ENCODE data around the gene RGS8. TPM values are rescaled to one million over a fixed set of nuclear protein-coding genes. Genes with fewer than 3 reads are reported as not detected.

The RGS8 gene
- polyA plus RNA-seq, 3 donors = not detected

GRCh38 chr1:182668521-182669054 lies 15.8 kb downstream of the RGS8 start:
- Histone ChIP-seq H3K4me3 (replicated peaks in 1 of 3; ENCODE audit: low read depth in 2 of 3, low read length in 3 of 3) (no peak overlapping the region), H3K9ac (ENCODE audit: insufficient read depth, low read length, poor library complexity, severe bottlenecking) (no peak overlapping the region), H3K27ac (ENCODE audit: low read depth in 1 of 2, low read length in 2 of 2) (no peak overlapping the region), H3K79me2 (ENCODE audit: insufficient read depth, low read length) (no peaks in the 10 kb centered on the region), H3K4me2 (replicated peaks; ENCODE audit: extremely low read depth, low read length, poor library complexity, severe bottlenecking) (no peak overlapping the region), H2AFZ (ENCODE audit: insufficient read depth, low read depth, low read length, poor library complexity, severe bottlenecking) (no peak overlapping the region), H3K27me3 (ENCODE audit: control insufficient read depth in 2 of 2, insufficient read depth in 2 of 2, low read length in 2 of 2) (peaks cover 0 to 12% of the 10 kb centered on the region in 2 donors), H3K4me1 (ENCODE audit: control insufficient read depth in 1 of 2, insufficient read depth in 2 of 2, low read length in 2 of 2) (no peaks in the 10 kb centered on the region), H3K9me3 (replicated peaks in 1 of 2; ENCODE audit: control insufficient read depth in 1 of 2, insufficient read depth in 1 of 2, low read length in 2 of 2) (no peaks in the 10 kb centered on the region), H4K20me1 (ENCODE audit: insufficient read depth, low read length) (no peaks in the 10 kb centered on the region), H3K36me3 (replicated peaks in 1 of 2; ENCODE audit: control insufficient read depth in 1 of 2, insufficient read depth in 2 of 2, low read length in 2 of 2) (no peaks in the 10 kb centered on the region)
- Mint-ChIP-seq H3K9me3 (peaks cover 0 to 6% (median 0%) of the 10 kb centered on the region in 7 donors), H3K4me3 (no peak overlapping the region), H3K27ac (no peak overlapping the region), H3K27me3 (ENCODE audit: low read depth in 3 of 3) (peaks cover 12 to 23% (median 19%) of the 10 kb centered on the region in 3 donors), H3K36me3 (no peaks in the 10 kb centered on the region), H3K4me1 (no peaks in the 10 kb centered on the region)
- 95% methylated on average over 10 of the region's 11 CpGs for WGBS (ENCODE audit: insufficient coverage)
- no peak for DNase-seq
- intact Hi-C loops (cut with micrococcal nuclease) = no loop called here
- TF ChIP-seq, protein P1, sequence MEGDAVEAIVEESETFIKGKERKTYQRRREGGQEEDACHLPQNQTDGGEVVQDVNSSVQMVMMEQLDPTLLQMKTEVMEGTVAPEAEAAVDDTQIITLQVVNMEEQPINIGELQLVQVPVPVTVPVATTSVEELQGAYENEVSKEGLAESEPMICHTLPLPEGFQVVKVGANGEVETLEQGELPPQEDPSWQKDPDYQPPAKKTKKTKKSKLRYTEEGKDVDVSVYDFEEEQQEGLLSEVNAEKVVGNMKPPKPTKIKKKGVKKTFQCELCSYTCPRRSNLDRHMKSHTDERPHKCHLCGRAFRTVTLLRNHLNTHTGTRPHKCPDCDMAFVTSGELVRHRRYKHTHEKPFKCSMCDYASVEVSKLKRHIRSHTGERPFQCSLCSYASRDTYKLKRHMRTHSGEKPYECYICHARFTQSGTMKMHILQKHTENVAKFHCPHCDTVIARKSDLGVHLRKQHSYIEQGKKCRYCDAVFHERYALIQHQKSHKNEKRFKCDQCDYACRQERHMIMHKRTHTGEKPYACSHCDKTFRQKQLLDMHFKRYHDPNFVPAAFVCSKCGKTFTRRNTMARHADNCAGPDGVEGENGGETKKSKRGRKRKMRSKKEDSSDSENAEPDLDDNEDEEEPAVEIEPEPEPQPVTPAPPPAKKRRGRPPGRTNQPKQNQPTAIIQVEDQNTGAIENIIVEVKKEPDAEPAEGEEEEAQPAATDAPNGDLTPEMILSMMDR (IDR thresholded peaks at IDR 0.05) = no peak

- intact Hi-C loops (cut with micrococcal nuclease) = no loop called here
- H3K27ac Mint-ChIP-seq = no peak overlapping the region
- no peak for DNase-seq
- WGBS (ENCODE audit: insufficient coverage) = 95% methylated on average over 3 of the region's 7 CpGs
- no peaks in the 10 kb centered on the region for H3K4me1 Mint-ChIP-seq
- Histone ChIP-seq H3K79me2 (ENCODE audit: insufficient read depth, low read length) (no peaks in the 10 kb centered on the region), H3K4me3 (replicated peaks in 1 of 3; ENCODE audit: low read depth in 2 of 3, low read length in 3 of 3) (no peak overlapping the region), H3K27ac (ENCODE audit: low read depth in 1 of 2, low read length in 2 of 2) (no peak overlapping the region), H3K36me3 (replicated peaks in 1 of 2; ENCODE audit: control insufficient read depth in 1 of 2, insufficient read depth in 2 of 2, low read length in 2 of 2) (no peaks in the 10 kb centered on the region), H2AFZ (ENCODE audit: insufficient read depth, low read depth, low read length, poor library complexity, severe bottlenecking) (no peak overlapping the region), H4K20me1 (ENCODE audit: insufficient read depth, low read length) (no peaks in the 10 kb centered on the region), H3K4me1 (ENCODE audit: control insufficient read depth in 1 of 2, insufficient read depth in 2 of 2, low read length in 2 of 2) (no peaks in the 10 kb centered on the region), H3K9ac (ENCODE audit: insufficient read depth, low read length, poor library complexity, severe bottlenecking) (no peak overlapping the region), H3K4me2 (replicated peaks; ENCODE audit: extremely low read depth, low read length, poor library complexity, severe bottlenecking) (no peak overlapping the region), H3K27me3 (ENCODE audit: control insufficient read depth in 2 of 2, insufficient read depth in 2 of 2, low read length in 2 of 2) (peaks cover 0 to 9% of the 10 kb centered on the region in 2 donors), H3K9me3 (replicated peaks in 1 of 2; ENCODE audit: control insufficient read depth in 1 of 2, insufficient read depth in 1 of 2, low read length in 2 of 2) (no peaks in the 10 kb centered on the region)
- H3K4me3 Mint-ChIP-seq = no peak overlapping the region
- TF ChIP-seq, protein P1 (IDR thresholded peaks at IDR 0.05) = no peak
- H3K36me3 Mint-ChIP-seq = no peaks in the 10 kb centered on the region
- H3K9me3 Mint-ChIP-seq = peaks cover 0 to 6% (median 0%) of the 10 kb centered on the region in 7 donors
- H3K27me3 Mint-ChIP-seq (ENCODE audit: low read depth in 3 of 3) = peaks cover 12 to 26% (median 21%) of the 10 kb centered on the region in 3 donors
Measured at GRCh38 chr1:182667848-182668505, 16.4 kb downstream of the RGS8 start.
